GM19463 (cell line): ENCODE results near the gene C2.
"Not testable (repeated sequence)": the region's sequence is repeated elsewhere in the genome, so short reads cannot be mapped to it uniquely, and the experiment has no call there.

ENCODE experiments used
- ATAC-seq: cut with Tn5 transposase; IDR thresholded peaks from one replicate; pipeline ENCODE4 v1.9.1; 2021; ENCODE audit warnings: mild to moderate bottlenecking, moderate library complexity; ENCODE audit not compliant: unreplicated experiment

Gene C2

GRCh38 chr6:31920811-31921210, 6.7 kb upstream of the C2 start:
- ATAC-seq, result no peak

DNA sequence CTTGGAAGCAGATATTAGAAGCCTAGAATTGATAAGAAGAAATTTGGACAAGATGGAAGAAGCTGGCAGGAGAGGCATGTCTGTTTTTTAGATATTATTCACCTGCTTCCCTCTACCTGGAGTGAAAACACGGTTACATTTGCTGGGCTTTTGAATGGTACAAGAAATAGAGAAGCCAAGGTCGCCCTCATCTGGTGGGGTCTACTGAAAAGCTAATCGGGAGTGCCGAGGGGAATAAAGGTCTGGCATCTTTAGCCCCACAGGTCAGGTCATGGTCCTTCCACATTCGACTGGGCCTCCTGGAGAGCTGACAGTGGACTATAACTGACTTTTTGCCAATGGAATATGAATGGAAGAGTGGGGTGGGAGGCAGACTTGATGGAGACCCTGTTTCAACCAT, 4.6 kb upstream of the C2 start:
- ATAC-seq, result no peak

DNA sequence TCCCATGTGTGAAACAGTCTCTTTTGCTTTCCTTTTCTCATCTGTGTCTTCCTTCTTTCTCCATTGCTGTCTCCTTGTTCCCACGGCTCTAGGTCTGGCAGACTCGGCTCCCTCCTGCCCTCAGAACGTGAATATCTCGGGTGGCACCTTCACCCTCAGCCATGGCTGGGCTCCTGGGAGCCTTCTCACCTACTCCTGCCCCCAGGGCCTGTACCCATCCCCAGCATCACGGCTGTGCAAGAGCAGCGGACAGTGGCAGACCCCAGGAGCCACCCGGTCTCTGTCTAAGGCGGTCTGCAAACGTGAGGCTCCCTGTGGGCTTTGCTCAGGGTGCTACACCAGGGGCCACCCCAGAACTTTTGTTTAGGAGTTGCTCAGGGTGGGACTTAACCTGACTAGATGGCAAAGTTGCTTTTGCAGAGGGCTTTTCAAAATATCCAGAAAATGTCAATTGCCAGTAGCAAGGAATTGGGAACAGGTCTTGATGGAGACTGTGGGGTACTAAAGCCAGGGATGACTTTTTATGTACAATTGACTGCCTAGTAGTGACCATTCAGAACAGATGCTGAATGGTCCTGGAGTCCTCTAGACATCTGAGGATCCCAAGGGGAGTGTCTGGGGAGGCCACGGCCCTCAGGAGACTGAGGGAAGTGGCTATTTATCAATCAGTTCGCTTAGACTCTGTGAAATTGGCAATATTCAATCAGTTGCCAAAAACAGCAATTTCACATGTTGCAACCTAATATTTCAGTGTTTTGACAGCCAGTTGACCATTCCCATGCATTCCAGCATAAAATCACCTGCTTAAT, 550 bp downstream of the C2 start:
- no peak for ATAC-seq

DNA sequence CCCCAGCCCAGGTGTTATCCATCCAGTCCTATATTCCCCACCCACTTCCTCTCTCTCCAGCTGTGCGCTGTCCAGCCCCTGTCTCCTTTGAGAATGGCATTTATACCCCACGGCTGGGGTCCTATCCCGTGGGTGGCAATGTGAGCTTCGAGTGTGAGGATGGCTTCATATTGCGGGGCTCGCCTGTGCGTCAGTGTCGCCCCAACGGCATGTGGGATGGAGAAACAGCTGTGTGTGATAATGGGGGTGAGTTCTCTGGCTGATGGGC, 1.1 kb downstream of the C2 start:
- no peak for ATAC-seq

DNA sequence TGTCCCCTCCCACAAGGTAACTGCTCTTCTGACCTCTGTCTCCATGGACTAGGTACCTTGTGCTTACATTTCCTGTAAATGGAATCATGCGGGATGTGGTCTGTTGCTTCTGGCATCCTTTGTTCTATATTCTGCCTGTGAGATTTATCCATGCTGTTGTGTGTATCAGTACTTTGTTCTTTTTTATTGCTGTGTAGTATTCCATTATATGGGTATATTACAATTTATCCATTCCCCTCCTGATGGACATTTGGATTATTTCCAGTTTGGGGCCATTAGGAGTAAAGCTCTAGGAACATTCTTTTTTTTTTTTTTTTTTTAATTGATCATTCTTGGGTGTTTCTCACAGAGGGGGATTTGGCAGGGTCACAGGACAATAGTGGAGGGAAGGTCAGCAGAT, 3.4 kb downstream of the C2 start:
- ATAC-seq, result no peak

- not testable (repeated sequence) for ATAC-seq
These were observed 4.6 kb downstream of the C2 start for GRCh38 chr6:31932137-31932536.

DNA sequence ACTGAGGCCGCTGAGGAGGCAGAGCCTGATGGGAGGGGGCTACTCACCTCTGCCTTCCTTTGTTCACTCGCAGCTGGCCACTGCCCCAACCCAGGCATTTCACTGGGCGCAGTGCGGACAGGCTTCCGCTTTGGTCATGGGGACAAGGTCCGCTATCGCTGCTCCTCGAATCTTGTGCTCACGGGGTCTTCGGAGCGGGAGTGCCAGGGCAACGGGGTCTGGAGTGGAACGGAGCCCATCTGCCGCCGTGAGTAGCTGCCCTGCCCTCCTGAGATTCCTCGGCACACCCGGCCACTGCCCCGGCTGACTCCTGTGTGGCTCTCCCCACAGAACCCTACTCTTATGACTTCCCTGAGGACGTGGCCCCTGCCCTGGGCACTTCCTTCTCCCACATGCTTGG, 6.0 kb downstream of the C2 start:
- ATAC-seq, result no peak

GRCh38 chr6:31935021-31935420, 7.5 kb downstream of the C2 start:
- ATAC-seq, result no peak

- no peak for ATAC-seq
These were observed 8.3 kb downstream of the C2 start for GRCh38 chr6:31935823-31936222.

GRCh38 chr6:31940256-31940664, 12.7 kb downstream of the C2 start:
- ATAC-seq, result no peak

DNA sequence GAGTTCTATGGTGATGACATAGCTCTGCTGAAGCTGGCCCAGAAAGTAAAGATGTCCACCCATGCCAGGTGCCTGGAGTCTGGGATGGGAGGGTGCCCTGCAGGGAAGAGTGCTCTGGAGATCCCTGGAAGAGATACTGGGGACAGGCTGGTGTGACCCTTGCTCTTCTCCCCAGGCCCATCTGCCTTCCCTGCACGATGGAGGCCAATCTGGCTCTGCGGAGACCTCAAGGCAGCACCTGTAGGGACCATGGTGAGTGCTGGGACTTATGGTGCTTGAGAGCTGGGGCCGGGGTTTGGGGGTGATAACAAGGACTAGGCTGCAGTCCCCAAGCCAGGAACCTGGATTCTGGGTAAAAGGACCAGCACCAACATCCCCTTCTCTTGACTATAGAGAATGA, 16.2 kb downstream of the C2 start:
- no peak for ATAC-seq

GRCh38 chr6:31945154-31945506, 17.6 kb downstream of the C2 start:
- ATAC-seq, result no peak

GRCh38 chr6:31945507-31946369, 18.2 kb downstream of the C2 start, which contains the start of gene CFB:
Gene CFB (plus strand): TSS chr6:31946095. CDS start chr6:31946222, 127 bp downstream.
- no peak for ATAC-seq

GRCh38 chr6:31946370-31946885, 18.9 kb downstream of the C2 start:
- no peak for ATAC-seq

- no peak for ATAC-seq
These were observed 19.7 kb downstream of the C2 start for GRCh38 chr6:31947070-31947675.

GRCh38 chr6:31947864-31948263, 20.3 kb downstream of the C2 start:
- no peak for ATAC-seq

- ATAC-seq, result no peak
These were observed 20.8 kb downstream of the C2 start for GRCh38 chr6:31948306-31948705.

- no peak for ATAC-seq
These were observed 21.4 kb downstream of the C2 start for GRCh38 chr6:31948753-31949413.

GRCh38 chr6:31949926-31950548, 22.5 kb downstream of the C2 start:
- no peak for ATAC-seq

DNA sequence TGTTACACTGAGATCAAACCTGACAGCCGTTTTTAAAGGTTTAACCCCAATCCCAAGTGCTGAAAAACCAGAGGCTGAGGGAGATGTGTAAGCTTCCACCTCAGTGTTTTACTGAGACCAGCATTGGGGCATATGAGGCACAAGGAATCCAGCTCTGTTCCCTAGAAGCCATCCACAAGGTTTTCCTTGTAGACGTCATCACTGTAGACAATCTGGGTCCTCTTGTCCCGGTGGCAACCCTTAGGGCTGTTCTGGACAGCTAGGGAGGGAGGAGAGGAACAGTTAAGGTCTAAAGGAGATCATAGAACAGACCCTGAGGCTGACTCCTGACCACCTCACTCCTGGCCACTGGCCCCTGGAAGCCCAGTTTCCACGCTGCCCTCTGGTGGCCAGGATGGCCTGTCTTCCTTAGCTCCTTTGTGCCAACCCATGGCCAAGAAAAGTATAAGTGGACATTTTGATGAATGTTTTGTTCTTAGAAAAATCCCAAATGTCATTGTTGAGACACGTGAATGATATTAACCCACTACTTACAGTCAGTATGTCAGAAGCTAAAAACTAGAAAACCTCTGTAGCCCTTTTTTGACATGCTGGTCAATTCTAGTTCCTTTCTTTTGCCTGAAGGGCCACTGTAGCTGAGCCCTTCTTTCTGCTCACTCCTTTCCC, 24.8 kb downstream of the C2 start:
- no peak for ATAC-seq
